ENCODE results near the gene AADAT.
"Not testable (repeated sequence)": the region's sequence is repeated elsewhere in the genome, so short reads cannot be mapped to it uniquely, and the experiment has no call there.

Gene AADAT

DNA sequence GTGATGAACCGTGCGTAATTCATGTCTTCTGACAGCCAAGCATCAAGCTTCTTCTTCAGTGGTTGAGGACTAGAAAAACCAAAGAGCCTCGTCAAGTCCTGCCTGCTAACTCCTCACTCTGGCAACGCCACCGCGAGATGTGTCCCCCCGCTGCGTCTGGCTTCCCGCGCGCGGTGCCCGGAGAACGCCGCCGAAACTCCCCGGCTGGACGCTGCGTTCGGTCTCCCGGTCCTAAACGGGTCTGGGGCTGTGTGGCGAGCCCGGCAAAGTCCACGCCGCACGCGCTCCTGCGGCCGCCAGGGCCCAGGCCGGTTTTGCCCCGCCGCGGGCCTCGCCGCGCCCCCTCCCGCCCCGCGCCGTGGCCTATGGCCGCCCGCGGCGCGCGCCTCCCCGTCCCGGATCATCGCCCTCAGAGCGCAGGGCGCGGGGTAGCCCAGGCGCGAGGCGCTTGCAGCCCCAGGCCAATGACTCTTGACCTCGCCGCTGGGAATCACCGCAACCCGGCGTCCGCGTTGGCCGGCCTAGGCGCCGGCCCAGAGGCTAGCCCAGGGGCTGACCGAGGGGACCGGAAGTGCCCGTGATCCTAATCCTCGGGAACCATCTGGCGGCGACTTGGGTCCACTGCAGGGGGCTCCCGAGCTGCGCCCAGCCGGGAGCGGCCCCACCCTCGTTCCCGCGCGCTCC is at the start of gene AADAT:
AADAT (minus strand) TSS at position 289 of the 684 bp plus-strand sequence; CDS start at position 23, 266 bp downstream.
- DNase-seq, result no peak

DNA sequence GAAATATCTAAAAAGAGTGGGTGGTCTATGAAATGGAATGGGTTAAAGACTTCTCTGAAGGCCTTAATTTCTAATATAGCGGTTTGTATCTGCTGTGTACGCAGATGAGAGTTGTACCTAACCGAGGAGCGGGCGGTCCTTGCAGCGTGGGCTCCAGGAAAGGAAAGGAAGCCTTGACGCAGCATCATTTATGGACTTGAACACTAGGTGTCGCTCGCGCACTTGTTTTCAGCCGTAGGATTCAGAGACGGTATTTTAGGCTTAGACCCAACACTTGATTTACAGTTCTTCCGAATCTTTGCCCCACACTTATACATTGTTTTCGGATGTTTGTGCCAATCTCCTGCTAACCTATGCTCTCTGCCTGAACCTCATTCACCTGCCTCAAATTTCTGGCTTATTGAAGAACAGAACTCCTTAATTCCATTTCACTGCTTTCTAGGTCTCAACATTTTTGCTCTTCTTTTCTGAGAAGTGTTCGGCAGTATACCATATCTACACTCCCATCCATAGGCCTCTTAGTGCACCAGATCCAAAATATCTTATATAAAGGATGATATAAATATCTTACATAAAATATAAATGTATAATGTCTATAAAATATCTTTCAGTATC is 48.9 kb upstream of the AADAT start:
- peak; percentile 47 to 57 for DNase-seq

DNA sequence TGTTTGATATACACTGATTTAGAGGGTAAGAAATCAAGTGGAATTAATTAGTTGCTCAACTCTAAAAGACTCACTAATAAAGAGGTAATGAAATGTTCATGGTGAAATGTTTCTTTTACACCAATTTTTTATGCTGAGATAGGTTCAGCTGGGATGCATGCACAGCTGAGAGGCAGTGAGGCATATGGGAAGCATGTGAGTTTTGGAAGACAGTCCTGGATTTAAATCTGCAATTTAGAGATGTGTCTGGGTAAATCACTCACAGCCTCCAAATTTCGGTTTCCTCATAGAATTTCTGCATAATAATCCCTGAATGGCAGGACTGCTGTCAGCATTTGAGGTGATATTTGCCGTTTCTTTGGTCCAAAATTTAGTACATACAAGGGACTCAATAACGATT is 48.2 kb upstream of the AADAT start:
- no peak for DNase-seq

DNA sequence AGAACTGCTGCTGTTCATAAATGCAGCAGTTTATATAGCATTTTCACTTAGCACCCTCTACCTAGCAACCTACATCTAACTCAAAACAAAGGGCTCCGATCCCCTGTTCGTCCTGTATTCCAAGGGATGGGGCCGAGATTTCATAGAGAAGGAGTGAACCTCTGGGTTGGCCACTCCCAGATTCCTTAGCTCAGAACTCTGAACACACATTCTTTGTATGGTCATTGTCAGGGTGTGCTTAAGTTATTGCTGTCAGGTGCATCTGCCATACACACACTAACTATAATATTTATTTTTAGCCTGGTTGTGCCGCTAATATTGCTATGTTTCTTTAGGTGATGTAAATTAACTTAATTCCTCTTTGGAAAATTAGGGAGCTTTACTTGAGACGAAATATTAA is 47.7 kb upstream of the AADAT start:
- DNase-seq, result no peak

DNA sequence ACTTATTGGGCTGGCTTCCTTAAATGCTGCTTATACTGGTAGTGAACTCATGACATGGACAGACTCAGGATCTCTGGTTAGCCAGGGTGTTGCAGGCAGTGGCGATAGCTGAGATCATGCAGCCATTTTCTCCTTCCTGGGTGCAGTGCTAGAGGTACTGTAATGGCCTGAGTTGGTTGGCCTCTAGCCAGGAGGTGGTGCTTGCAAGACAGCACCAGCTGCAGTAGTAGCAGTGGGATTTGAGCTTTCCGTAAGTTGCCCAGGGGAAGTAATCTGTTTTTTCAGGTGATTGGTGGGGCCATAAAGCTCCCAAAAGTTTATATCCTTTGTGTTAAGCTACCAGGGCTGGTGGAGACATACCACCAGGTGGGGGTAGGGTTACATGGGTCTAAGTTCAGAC is 45.1 kb upstream of the AADAT start:
- DNase-seq, result no peak

DNA sequence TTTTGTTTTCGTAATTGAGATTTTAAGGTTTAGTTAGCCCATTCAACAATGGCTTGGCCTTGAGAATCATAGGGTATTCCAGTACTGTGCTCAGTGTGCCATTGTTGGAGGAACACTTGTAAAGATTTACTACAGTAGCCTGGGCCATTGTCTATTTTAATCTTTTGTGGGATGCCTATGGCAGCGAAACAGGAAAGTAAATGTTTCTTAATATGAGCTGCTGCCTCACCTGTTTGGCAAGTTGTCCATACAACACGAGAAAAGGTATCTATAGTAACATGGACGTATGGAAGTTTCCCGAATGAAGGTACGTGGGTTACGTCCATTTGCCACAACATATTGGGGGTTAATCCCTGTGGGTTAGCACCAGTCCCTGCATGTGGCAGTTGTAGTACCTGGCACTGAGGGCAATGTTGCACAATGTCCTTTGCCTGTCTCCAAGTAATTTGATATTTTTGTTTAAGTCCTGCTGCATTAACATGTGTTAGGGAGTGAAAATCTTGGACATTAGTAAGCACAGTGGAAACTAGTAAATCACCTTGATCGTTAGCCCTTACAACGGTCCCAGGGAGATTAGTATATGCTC is 38.6 kb upstream of the AADAT start:
- DNase-seq, result no peak

DNA sequence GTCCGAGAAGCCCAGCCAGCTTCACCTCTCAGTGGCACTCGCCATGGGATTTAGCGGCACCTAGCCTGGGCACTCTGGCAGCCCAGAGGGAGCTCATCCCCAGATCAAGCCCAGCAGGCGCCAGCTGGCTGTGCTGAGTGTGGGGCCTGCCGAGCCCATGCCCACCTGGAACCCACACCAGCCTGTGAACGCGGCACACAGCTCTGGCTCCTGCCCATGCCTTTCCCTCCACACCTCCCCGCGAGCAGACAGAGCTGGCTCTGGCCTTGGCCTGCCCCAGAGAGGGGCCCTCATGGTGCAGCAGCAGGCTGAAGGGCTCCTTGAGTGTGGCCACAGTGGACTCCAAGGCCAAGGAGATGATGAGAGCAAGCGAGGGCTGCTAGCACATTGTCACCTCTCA is 38.0 kb upstream of the AADAT start:
- DNase-seq, result no peak

DNA sequence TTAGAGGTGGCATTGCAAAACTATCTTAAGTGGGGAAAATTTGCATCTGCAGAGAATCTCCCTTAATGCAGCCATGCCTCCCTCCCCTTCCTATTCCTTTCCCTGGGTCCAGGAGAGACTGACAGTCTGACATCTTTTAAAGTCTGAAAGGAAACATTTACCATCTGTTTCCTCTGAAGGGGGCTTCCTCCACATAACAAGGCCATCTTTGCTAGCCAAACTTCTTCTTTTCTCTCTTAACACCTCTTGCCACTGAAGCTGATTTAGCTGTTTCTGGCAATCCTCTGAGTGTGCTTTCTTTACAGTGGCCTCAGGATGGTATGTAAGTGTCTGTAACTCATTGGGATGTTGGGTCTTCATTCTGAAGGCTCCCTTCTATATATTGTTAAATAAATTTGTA is 34.6 kb upstream of the AADAT start:
- no peak for DNase-seq

DNA sequence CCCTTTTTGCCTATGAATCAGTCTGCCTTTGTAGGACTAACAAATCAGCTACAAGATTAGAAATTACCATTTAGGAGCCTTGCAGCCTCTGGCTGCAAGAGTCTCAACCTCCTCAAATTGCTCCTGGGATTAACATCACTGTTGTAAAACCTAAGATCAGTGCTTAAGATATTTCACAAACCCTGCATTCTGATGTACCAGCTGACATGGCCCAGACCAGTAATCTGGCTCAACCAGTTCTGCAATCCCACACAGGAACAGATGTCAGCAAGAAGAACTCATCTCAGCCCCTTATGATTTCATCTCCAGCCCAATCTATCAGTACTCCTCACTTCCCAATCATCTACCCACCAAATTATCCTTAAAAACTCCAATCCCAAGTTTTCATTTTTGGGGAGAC is 32.5 kb upstream of the AADAT start:
- DNase-seq, result no peak

DNA sequence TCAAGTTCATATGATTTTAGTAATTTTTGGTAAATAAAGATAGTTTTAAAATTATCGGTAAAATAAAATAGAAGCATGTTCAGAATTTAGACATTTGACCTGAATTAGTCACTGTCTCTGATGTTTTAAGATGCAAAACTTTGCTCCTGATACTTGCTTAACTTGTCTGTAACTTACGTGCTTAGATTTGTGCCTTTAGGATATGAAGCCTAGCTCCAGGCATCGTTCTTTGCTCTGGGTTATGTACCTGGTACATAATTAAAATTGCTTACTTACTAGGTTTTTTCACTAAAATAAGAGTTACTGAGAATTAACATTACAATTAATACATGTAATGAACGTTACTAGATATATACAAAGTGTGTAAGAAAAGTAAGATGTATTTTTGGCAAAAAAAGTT is 24.9 kb upstream of the AADAT start:
- DNase-seq, result no peak

DNA sequence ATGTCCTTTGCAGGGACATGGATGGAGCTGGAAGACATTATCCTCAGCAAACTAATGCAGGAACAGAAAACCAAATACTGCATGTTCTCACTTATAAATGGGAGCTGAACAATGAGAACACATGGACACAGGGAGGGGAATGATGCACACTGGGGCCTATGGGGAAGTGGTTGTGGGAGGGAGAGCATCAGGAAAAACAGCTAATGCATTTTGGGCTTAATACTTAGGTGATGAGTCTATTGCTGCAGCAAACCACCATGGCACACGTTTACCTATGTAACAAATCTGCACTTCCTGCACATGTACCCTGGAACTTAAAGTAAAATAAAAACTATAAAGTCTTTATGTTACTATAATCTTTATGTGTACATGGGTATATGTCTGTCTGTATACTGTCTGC is 24.4 kb upstream of the AADAT start:
- not testable (repeated sequence) for DNase-seq

DNA sequence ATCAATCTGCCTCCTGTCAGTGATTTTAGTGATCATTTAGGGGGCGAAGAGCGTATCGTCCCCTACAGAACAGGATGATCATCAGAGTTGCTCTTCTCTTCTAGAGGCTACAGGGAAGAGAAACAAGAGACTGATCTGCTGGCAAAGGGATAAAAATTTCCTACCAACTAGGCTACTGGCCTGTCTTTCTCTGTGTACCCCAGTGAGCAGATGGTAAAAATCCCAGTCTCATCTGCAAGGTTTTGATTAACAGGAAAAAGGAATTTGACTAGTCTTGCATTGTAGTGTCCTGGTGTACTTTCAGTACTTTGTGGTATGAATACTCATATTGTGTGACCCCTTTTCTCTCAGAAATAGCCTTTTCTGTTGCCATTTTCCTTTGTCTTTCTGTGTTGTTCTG is 21.8 kb upstream of the AADAT start:
- DNase-seq, result no peak

DNA sequence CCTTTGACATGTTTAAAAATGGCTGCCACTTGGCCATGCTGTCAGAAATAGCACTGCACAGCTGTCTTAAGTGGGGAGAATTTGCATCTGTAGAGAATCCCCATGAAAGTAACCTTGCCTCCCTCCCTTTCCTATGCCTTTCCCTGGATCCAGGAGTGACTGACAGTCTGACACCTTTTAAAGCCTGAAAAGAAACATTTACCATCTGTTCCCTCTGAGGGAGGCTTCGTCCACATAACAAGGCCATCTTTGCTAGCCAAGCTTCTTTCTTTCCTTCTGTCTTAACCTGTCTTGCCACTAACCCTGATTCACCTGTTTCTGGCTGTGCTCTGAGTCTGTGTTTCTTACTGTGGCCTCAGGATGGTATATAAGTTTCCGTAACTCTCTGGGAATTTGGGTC is 21.3 kb upstream of the AADAT start:
- DNase-seq, result no peak

DNA sequence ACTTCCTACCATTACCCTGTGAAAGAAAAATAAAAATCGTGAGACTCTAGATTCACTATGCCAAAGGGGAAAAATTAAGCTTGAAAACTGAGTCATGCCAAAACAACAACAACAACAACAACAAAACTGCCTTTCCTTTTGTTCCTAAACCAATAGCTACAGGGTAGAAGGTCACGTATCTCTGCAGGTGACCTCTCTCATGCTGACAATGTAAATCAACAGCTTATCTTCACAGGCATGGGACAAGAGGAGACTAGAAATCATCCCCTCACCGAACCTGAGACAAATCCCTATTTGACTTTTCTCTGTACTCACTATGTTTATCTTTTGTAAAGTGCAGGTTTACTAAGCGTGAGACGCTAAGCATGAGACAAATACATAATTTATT is 20.5 kb upstream of the AADAT start:
- no peak for DNase-seq

DNA sequence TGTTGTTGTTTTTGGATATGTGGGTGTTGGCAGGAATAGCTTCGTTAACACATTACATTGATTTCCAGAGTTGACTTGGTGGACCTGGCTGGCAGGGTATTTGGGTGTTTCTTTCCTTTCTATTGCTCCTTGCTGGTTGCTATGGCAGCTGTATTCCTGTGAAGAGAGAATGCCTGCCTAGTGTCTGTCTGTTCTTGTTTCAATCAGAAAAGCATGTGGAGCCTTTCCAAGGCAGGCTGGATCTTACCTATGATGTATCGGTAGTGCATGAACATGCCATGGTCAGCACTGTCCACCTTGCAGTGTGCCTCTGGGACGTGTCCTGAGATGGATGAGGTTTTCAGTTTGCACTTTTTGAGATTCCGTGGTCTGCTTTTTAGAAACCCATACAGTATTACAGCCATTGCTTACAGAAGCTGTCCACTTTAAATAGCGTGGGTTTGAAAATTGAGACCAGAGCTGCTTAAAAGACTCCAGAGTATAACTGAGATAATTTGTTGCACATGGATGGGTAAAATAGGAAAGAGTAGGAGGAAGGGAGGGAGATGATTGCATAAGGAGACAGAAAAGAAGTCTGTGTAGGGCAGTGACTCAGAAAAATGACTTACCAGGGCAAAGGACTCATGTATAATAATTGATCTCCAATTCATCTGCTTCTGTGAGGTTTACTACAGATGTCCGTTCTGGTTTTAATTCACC is 20.0 kb upstream of the AADAT start:
- no peak for DNase-seq

DNA sequence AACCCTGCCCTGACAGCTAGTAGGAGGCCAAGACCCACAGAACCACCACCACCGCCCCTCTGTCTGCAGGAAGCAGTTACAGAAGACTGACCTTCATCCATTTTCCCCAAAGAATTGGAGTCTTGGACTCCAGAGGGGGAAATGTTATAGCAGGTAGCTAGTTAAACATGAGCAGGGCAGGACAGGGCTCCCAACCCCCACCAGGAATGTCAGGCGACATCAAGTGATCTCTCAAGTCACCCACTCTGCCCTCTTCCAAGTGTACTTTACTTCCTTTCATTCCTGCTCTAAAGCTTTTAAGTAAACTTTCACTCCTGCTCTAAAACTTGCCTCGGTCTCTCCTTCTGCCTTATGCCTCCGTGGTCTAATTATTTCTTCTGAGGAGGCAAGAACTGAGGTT is 17.1 kb upstream of the AADAT start:
- DNase-seq, result no peak

DNA sequence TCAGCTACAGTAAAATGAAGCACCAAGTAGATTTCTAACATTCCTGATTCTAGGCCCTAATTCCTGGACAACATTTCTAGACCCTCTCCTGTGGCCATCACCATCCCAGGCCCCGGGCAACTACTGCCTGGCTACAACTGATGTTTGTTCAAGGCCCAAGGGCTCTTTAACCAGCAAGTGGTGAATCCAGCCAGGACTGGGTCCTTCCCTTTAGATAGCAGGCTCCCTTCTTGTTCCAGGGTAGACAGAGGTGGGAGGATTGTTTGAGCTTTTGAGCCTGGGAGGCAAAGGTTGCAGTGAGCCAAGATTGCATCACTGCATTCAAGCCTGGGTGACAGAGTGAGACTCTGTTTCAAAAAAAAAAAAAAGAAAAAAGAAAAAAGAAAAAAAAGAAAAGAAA is 12.7 kb upstream of the AADAT start:
- no peak for DNase-seq

DNA sequence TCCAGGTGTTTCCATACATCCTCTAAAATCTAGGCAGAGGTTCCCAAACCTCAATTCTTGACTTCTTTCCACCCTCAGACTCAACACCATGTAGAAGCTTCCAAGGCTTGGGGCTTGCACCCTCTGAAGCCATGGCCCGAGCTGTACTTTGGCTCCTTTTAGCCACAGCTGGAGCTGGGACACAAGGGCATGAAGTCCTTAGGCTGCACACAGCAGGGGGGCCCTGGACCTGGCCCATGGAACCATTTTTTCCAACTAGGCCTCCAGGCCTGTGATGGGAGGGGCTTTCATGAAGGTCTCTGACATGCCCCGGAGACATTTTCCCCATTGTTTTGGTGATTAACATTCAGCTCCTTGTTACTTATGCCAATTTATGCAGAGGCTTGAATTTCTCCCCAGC is 8.4 kb upstream of the AADAT start:
- not testable (repeated sequence) for DNase-seq

DNA sequence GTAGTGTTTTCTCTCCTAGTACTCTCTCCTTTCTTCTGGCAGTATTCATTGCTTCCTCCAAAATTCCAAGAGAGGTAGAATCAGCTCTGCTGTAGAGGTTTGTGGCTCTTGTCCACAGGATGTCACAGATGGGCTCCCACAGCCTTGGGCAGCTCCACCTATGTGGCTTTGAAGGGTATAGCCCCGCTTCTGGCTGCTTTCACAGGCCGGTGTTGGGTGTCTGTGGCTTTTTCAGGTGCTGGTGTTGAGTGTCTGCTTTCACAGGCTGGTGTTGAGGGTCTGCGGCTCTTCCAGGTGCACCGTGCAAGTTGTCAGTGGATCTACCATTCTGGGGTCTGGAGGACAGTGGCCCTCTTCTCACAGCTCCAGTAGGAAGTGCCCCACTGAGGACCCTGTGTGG is 7.9 kb upstream of the AADAT start:
- no peak for DNase-seq

DNA sequence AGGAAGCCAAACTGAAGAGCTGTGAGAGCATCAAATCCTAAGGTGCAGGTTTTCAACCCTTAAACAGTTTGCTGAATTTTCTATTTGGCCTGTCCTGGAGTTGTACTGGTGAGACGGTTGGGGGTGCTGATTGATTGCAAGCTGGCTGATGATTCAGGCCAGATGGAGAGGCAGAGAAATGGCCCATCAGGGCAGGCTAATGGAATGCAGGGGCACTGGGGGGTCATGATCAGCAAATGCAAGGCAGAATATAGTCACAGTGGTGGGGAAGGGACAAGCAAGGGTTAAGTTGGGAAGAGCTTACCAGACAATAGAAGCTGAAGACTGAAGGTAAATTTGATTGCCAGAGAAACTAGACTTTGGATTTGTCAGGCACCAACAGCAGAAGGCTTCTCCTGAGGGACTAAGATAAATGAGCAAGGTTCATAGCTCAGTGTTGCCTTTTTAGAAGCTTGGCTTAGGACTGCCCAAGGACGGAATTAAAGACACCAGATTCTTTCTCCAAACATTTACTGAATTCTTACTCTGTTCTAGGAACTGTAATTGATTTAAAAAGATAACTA is 4.3 kb upstream of the AADAT start:
- no peak for DNase-seq

DNA sequence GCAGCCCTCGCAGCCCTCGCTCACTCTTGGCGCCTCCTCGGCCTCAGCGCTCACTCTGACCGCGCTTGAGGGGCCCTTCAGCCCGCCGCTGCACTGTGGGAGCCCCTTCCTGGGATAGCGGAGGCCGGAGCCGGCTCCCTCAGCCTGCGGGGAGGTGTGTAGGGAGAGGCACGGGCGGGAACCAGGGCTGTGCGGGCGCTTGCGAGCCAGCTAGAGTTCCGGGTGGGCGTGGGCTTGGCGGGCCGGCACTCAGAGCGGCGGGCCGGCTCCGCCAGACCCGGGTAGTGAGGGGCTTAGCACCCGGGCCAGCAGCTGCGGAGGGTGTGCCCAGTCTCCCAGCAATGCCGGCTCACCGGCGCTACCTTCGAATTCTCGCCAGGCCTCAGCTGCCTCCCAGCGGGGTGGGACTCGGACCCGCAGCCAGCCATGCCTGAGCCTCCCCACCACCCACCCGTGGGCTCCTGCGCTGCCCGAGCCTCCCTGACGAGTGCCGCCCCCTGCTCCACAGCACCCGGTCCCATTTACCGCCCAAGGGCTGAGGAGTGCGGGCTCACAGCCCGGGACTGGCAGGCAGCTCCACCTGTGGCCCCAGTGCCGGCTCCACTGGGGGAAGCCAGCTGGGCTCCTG is 1.4 kb upstream of the AADAT start:
- DNase-seq, result no peak

DNA sequence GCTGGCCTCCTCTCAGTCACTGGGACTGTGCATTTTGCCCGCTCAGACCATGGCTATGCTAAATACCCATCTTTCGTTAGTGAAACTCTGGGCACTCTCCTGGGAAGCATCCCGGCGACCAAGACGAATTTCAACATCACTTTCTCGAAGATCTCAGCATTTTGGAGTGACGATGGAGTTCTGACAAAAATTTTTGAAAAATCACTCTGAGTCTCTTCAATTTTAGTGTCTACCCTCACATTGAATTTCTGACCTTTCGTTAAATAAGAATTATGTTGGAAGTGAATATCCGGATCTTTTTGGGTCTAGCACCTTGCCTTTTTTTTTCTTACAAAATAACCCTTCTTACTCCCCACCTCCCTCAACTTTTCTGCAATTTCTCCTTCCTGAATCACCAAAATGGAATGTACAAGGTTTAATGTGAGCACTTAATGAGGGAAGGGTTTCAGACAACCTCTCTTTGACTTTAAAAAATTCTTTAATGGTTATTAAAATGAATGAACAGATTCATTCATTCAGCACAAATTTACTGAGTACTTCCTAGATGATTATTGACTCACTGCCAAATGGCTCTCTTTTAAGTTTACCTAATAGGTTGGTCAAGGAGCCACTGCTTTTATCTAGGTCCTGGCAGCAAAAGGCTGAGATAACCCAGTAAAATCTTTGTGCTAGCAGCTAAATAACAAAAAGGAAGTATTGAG is 746 bp upstream of the AADAT start:
- DNase-seq, result no peak

DNA sequence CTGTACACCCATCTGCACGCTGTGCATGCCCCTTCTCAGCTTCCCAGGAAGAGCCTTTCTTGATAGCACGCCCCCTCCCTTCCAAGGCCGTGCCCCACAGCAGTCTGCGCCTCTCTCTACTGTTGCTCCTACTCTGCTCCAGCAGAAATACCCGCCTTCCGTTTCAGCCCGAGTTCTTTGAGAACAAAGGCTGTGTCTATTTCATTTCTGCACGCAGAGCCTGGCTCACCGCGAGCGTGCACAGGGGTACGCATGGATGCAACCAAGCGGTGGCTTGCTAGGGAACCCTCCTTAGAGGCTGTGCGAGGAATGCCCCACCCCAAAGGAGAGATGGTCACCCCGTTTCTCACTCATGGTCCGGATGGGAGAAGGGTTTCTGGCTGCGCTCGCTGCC is 485 bp downstream of the AADAT start:
- DNase-seq, result no peak
